Panc1 (cell line): ENCODE measurements around the gene NTN4. TPM values are rescaled to one million over a fixed set of nuclear protein-coding genes. Genes with fewer than 3 reads are reported as not detected.

Experiments used
- ATAC-seq: fragments of 200-7000 bp; cut with Tn5 transposase; 2 replicates; pipeline ENCODE4 v1.9.1; 2020; ENCODE audit warnings: mild to moderate bottlenecking, moderate library complexity
- BruUV-seq: library from RNA; stranded (reverse); fragments of 400-500 nt; replicated peaks from 2 replicates; lab custom pipeline; 2021; lab: Mats Ljungman, UMichigan
- CTCF ChIA-PET: fragments of 300-600 bp; sonication (Branson Sonifier 250); formaldehyde crosslinking; loops from one replicate; lab custom pipeline; 2022; ENCODE audit warnings: antibody characterized with exemption; lab: Charles Lee
- POLR2A ChIA-PET: fragments of 300-600 bp; sonication (Branson Sonifier 250); formaldehyde crosslinking; loops from one replicate; lab custom pipeline; 2022; ENCODE audit warnings: antibody characterized with exemption; lab: Charles Lee
- DNase-seq: peaks from one replicate; pipeline ENCODE4 v3.0.0-alpha.2; 2010; ENCODE audit warnings: low read depth, low spot score
- H3K27ac ChIP-seq: 2 replicates; pipeline ENCODE4 v1.5.1; 2011; ENCODE audit warnings: mild to moderate bottlenecking, low read length, inconsistent platforms
- H3K27me3 ChIP-seq: fragments of 200-500 bp; sonication (Bioruptor generic); 2 replicates; pipeline ENCODE4 v1.6.0; 2014; ENCODE audit warnings: low read length, inconsistent platforms; ENCODE audit not compliant: control insufficient read depth, insufficient read depth
- H3K36me3 ChIP-seq: fragments of 200-500 bp; sonication (Bioruptor generic); 2 replicates; pipeline ENCODE4 v1.5.1; 2014; ENCODE audit warnings: inconsistent platforms, mild to moderate bottlenecking, low read length, moderate library complexity; ENCODE audit not compliant: control insufficient read depth, insufficient read depth
- H3K4me1 ChIP-seq: 2 replicates; pipeline ENCODE4 v1.5.1; 2011; ENCODE audit warnings: inconsistent platforms, mild to moderate bottlenecking, low read length, moderate library complexity; ENCODE audit not compliant: control insufficient read depth, insufficient read depth
- H3K4me3 ChIP-seq, 2 experiments: 2 replicates each; pipeline ENCODE4 v1.5.1; 2011 to 2012; ENCODE audit warnings: low read depth in 2 of 2, low read length in 2 of 2, mild to moderate bottlenecking in 2 of 2, inconsistent platforms in 1 of 2, moderate library complexity in 1 of 2
- H3K9me3 ChIP-seq: fragments of 200-500 bp; sonication (Bioruptor generic); 2 replicates; pipeline ENCODE4 v1.5.1; 2014; ENCODE audit warnings: low read depth, mild to moderate bottlenecking, inconsistent platforms, low read length, moderate library complexity; ENCODE audit not compliant: control insufficient read depth, insufficient read depth
- POLR2AphosphoS5 ChIP-seq: IDR thresholded peaks from 2 replicates; pipeline ENCODE4 v1.6.1; 2012; ENCODE audit warnings: mild to moderate bottlenecking, low read depth, low read length, moderate library complexity
- SIN3A ChIP-seq: IDR thresholded peaks from 2 replicates; pipeline ENCODE4 v1.6.1; 2012; ENCODE audit warnings: low read depth, mild to moderate bottlenecking, low read length, moderate library complexity, borderline replicate concordance; ENCODE audit not compliant: insufficient read depth
- TCF7L2 ChIP-seq: IDR thresholded peaks from 2 replicates; pipeline ENCODE4 v1.6.1; 2011; ENCODE audit warnings: mild to moderate bottlenecking, low read depth, low read length, inconsistent platforms
- in situ Hi-C: cut with HindIII; loops from 2 replicates; pipeline ENCODE4 v1.10.0; 2016; ENCODE audit warnings: low sequenced_read_pairs, low pct_unique_long_range_greater_than_20kb
- intact Hi-C: fragments of 100-400 bp; cut with micrococcal nuclease; formaldehyde crosslinking; loops from one replicate; pipeline ENCODE4 v1.10.0; 2022; ENCODE audit not compliant: unreplicated experiment
- total RNA-seq: library from RNA; stranded (reverse); gene quantifications from one replicate; pipeline ENCODE4 v1.2.1, GENCODE V29; 2021; ENCODE audit not compliant: unreplicated experiment
- TF ChIP-seq, protein P1 (sequence below), 2 experiments: IDR thresholded peaks; 2 replicates each; pipeline ENCODE4 v1.6.1; 2011 to 2012; ENCODE audit warnings: low read depth in 2 of 2, control low read depth in 1 of 2, low read length in 1 of 2, mild to moderate bottlenecking in 1 of 2, moderate library complexity in 1 of 2; ENCODE audit not compliant: insufficient read depth in 1 of 2
- TF ChIP-seq, protein P2 (sequence below): fragments of 450-650 bp; IDR thresholded peaks from 2 replicates; pipeline ENCODE4 v1.5.1; 2017; ENCODE audit warnings: mild to moderate bottlenecking

Gene NTN4
- total RNA-seq, 1 experiment from 2014 or later, result 17.1 TPM

DNA sequence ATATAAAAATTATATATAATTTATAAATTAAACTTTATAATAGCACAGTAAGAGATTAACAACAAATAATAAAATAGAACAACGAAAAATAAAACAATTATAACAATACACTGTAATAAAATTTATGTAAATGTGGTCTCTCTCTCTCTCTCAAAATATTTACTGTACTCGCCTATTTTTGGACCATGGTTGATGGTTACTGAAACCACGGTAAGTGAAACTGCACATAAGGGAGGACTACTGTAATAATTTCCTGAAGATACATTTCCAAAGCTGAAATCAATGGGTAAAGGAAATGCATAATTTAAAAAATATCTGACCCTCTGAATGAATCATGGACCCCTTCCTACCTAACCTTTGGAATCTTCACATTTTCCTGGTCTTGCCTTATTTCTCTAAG is 48.9 kb downstream of the NTN4 start:
- ATAC-seq, result no peak
- Histone ChIP-seq H3K27ac (no peak overlapping the region), H3K27me3 (0 out of 2 replicates have a peak, but pooled peaks cover 3% of the 10 kb centered on the region), H3K9me3 (0 out of 2 replicates have a peak, but pooled peaks cover 3% of the 10 kb centered on the region), H3K36me3 (no peaks in the 10 kb centered on the region), H3K4me3 (no peak overlapping the region), H3K4me1 (no peaks in the 10 kb centered on the region)
- in situ Hi-C loops (no loop called here), intact Hi-C loops (no loop called here)
- ChIA-PET CTCF (no interaction called here), POLR2A (no interaction called here)
- DNase-seq, result no peak
- no TSS peak for BruUV-seq
- no peak for TF ChIP-seq SIN3A
- TF ChIP-seq, protein P1, sequence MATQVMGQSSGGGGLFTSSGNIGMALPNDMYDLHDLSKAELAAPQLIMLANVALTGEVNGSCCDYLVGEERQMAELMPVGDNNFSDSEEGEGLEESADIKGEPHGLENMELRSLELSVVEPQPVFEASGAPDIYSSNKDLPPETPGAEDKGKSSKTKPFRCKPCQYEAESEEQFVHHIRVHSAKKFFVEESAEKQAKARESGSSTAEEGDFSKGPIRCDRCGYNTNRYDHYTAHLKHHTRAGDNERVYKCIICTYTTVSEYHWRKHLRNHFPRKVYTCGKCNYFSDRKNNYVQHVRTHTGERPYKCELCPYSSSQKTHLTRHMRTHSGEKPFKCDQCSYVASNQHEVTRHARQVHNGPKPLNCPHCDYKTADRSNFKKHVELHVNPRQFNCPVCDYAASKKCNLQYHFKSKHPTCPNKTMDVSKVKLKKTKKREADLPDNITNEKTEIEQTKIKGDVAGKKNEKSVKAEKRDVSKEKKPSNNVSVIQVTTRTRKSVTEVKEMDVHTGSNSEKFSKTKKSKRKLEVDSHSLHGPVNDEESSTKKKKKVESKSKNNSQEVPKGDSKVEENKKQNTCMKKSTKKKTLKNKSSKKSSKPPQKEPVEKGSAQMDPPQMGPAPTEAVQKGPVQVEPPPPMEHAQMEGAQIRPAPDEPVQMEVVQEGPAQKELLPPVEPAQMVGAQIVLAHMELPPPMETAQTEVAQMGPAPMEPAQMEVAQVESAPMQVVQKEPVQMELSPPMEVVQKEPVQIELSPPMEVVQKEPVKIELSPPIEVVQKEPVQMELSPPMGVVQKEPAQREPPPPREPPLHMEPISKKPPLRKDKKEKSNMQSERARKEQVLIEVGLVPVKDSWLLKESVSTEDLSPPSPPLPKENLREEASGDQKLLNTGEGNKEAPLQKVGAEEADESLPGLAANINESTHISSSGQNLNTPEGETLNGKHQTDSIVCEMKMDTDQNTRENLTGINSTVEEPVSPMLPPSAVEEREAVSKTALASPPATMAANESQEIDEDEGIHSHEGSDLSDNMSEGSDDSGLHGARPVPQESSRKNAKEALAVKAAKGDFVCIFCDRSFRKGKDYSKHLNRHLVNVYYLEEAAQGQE (IDR thresholded peaks at IDR 0.05; ENCODE audit: insufficient read depth in 1 of 2, low read depth in 2 of 2, low read length in 1 of 2), result no peak
- TF ChIP-seq, protein P2, sequence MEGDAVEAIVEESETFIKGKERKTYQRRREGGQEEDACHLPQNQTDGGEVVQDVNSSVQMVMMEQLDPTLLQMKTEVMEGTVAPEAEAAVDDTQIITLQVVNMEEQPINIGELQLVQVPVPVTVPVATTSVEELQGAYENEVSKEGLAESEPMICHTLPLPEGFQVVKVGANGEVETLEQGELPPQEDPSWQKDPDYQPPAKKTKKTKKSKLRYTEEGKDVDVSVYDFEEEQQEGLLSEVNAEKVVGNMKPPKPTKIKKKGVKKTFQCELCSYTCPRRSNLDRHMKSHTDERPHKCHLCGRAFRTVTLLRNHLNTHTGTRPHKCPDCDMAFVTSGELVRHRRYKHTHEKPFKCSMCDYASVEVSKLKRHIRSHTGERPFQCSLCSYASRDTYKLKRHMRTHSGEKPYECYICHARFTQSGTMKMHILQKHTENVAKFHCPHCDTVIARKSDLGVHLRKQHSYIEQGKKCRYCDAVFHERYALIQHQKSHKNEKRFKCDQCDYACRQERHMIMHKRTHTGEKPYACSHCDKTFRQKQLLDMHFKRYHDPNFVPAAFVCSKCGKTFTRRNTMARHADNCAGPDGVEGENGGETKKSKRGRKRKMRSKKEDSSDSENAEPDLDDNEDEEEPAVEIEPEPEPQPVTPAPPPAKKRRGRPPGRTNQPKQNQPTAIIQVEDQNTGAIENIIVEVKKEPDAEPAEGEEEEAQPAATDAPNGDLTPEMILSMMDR, result no peak
- TF ChIP-seq POLR2AphosphoS5, result no peak
- TF ChIP-seq TCF7L2, result no peak

DNA sequence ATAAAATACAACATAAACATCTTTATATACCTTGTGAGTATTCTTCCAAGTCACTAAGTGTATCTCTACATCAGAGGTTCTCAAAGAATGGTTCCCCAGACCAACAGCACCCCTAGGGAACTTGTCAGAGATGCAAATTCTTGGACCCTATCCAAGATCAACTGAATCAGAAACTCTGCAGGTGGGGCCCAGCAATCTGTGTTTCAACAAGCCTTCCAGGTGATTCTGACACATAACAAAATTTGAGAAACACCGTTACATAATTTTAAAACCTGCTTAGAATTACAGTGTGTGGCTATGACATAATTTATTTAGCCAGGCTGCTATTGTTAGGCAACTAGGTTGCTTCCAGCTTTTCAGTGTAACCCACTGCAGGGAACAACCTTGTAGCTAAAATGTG is 49.8 kb downstream of the NTN4 start:
- Histone ChIP-seq H3K36me3 (no peaks in the 10 kb centered on the region), H3K27me3 (0 out of 2 replicates have a peak, but pooled peaks cover 3% of the 10 kb centered on the region), H3K4me1 (no peaks in the 10 kb centered on the region), H3K4me3 (no peak overlapping the region), H3K9me3 (0 out of 2 replicates have a peak, but pooled peaks cover 3% of the 10 kb centered on the region), H3K27ac (no peak overlapping the region)
- CTCF ChIA-PET, result no interaction called here
- TF ChIP-seq POLR2AphosphoS5 (no peak), SIN3A (no peak), TCF7L2 (no peak)
- TF ChIP-seq, protein P2, result no peak
- TF ChIP-seq, protein P1 (IDR thresholded peaks at IDR 0.05; ENCODE audit: insufficient read depth in 1 of 2, low read depth in 2 of 2, low read length in 1 of 2), result no peak
- ATAC-seq (no peak), DNase-seq (no peak)
- no TSS peak for BruUV-seq
- intact Hi-C loops (no loop called here), in situ Hi-C loops (no loop called here)
- POLR2A ChIA-PET, result no interaction called here
